Body of pancreas (tissue), 4 donors: ENCODE results near the gene DTX2.
"Not testable (repeated sequence)": the region's sequence is repeated elsewhere in the genome, so short reads cannot be mapped to it uniquely, and the experiment has no call there.

Source experiments
- CTCF ChIP-seq, 7 experiments: fragments of 450-650 bp in 4 of 7; fragments of 200-600 bp in 3 of 7; sonication (generic) in 3 of 7; IDR thresholded peaks; one replicate each; pipeline ENCODE4 v1.5.1; 2016 to 2019; ENCODE audit warnings: antibody characterized with exemption in 7 of 7
- POLR2A ChIP-seq, 3 donors: fragments of 450-650 bp; IDR thresholded peaks; one replicate each; pipeline ENCODE4 v1.6.1; 2016; ENCODE audit warnings: antibody characterized with exemption in 3 of 3, mild to moderate bottlenecking in 2 of 3

GRCh38 chr7:76498583-76499200 lies 37.2 kb downstream of the DTX2 start:
- not testable (repeated sequence) for TF ChIP-seq CTCF, POLR2A (IDR thresholded peaks at IDR 0.05)
